Sigmoid colon (tissue), 4 donors: ENCODE measurements around the gene EPN3.

Source experiments
- POLR2A ChIP-seq, 2 donors: fragments of 450-650 bp; IDR thresholded peaks; one replicate each; pipeline ENCODE4 v1.6.1; 2016; ENCODE audit warnings: antibody characterized with exemption in 2 of 2, mild to moderate bottlenecking in 2 of 2, moderate library complexity in 2 of 2
- POLR2AphosphoS5 ChIP-seq, 4 donors: sonication (generic); formaldehyde crosslinking; IDR thresholded peaks; one replicate each; pipeline ENCODE4 v1.6.1; 2017; ENCODE audit warnings: antibody characterized with exemption in 4 of 4
- TF ChIP-seq, protein P1 (sequence below), 4 experiments: fragments of 450-650 bp in 3 of 4; fragments of 200-600 bp in 1 of 4; IDR thresholded peaks; one replicate each; pipeline ENCODE4 v1.5.1; 2016 to 2019; ENCODE audit warnings: antibody characterized with exemption in 4 of 4, mild to moderate bottlenecking in 3 of 4, moderate library complexity in 2 of 4

DNA sequence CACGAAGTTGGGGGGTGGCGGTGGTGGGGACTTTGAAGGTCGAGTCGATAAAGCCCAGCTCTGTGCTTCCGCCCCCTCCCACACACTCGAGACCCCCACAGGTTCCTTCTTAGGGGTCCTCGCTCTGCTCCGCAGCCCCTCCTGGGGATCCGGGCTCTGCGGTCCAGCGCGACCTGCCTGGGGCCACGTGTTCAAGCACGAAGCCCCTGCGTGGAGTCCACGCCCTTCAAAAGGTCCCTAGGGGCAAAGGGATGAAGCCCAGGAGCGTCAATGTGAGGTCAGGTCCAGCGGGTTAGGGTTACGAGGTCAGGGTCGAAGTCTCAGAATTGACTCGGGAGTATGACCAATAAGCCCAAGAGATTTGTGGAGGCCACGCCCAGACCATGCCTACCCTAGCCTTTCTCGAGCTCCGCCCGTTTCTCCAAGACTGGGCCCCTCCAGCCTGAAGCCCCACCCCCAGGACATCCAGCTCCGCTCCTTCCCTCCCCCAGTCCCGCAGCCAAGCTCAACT is 27.2 kb downstream of the EPN3 start:
- TF ChIP-seq POLR2A (IDR thresholded peaks at IDR 0.05) = no peak
- TF ChIP-seq, protein P1, sequence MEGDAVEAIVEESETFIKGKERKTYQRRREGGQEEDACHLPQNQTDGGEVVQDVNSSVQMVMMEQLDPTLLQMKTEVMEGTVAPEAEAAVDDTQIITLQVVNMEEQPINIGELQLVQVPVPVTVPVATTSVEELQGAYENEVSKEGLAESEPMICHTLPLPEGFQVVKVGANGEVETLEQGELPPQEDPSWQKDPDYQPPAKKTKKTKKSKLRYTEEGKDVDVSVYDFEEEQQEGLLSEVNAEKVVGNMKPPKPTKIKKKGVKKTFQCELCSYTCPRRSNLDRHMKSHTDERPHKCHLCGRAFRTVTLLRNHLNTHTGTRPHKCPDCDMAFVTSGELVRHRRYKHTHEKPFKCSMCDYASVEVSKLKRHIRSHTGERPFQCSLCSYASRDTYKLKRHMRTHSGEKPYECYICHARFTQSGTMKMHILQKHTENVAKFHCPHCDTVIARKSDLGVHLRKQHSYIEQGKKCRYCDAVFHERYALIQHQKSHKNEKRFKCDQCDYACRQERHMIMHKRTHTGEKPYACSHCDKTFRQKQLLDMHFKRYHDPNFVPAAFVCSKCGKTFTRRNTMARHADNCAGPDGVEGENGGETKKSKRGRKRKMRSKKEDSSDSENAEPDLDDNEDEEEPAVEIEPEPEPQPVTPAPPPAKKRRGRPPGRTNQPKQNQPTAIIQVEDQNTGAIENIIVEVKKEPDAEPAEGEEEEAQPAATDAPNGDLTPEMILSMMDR (IDR thresholded peaks at IDR 0.05) = no peak
- no peak for TF ChIP-seq POLR2AphosphoS5 (IDR thresholded peaks at IDR 0.05)
